ENCODE measurements around the gene CHST2.

CHST2 gene

GRCh38 chr3:143098032-143098764, 21.4 kb upstream of the CHST2 start:
- FAIRE-seq (no peak), DNase-seq (ENCODE audit: low spot score) (no peak)

- DNase-seq (ENCODE audit: low spot score) (no peak), FAIRE-seq (no peak)
Observed at GRCh38 chr3:143099210-143099609, 20.4 kb upstream of the CHST2 start.

- FAIRE-seq: no peak
- no peak for DNase-seq (ENCODE audit: low spot score)
Observed at GRCh38 chr3:143099690-143100089, 19.9 kb upstream of the CHST2 start.

GRCh38 chr3:143100451-143100850, 19.1 kb upstream of the CHST2 start:
- no peak for FAIRE-seq
- DNase-seq (ENCODE audit: low spot score): no peak

GRCh38 chr3:143101792-143102381, 17.7 kb upstream of the CHST2 start:
- FAIRE-seq (no peak), DNase-seq (ENCODE audit: low spot score) (no peak)

GRCh38 chr3:143103652-143104051, 15.9 kb upstream of the CHST2 start:
- no peak for FAIRE-seq

GRCh38 chr3:143105170-143105569, 14.4 kb upstream of the CHST2 start:
- FAIRE-seq: no peak
- DNase-seq (ENCODE audit: low spot score): no peak

More at GRCh38 chr3:143103652-143104051, 15.9 kb upstream of the CHST2 start:
- DNase-seq (ENCODE audit: low spot score): no peak

GRCh38 chr3:143109861-143110260, 9.7 kb upstream of the CHST2 start:
- FAIRE-seq: no peak
- no peak for DNase-seq (ENCODE audit: low spot score)

- DNase-seq (ENCODE audit: low spot score): no peak
- FAIRE-seq: no peak
Observed at GRCh38 chr3:143110371-143110770, 9.2 kb upstream of the CHST2 start.

GRCh38 chr3:143118630-143119008, 952 bp upstream of the CHST2 start:
- FAIRE-seq: no peak
- no peak for DNase-seq (ENCODE audit: low spot score)

- FAIRE-seq: no peak
- DNase-seq (ENCODE audit: low spot score): peak; percentile 38
Observed at GRCh38 chr3:143119974-143120715, 574 bp downstream of the CHST2 start.

- no peak for DNase-seq (ENCODE audit: low spot score)
Observed at GRCh38 chr3:143120716-143121240, 1.2 kb downstream of the CHST2 start.

GRCh38 chr3:143121241-143122088, 1.9 kb downstream of the CHST2 start:
- DNase-seq (ENCODE audit: low spot score): no peak
- no peak for FAIRE-seq

More at GRCh38 chr3:143120716-143121240, 1.2 kb downstream of the CHST2 start:
- FAIRE-seq: no peak

GRCh38 chr3:143122089-143122430, 2.5 kb downstream of the CHST2 start:
- no peak for FAIRE-seq

GRCh38 chr3:143122608-143123352, 3.2 kb downstream of the CHST2 start:
- DNase-seq (ENCODE audit: low spot score): no peak
- no peak for FAIRE-seq

More at GRCh38 chr3:143122089-143122430, 2.5 kb downstream of the CHST2 start:
- DNase-seq (ENCODE audit: low spot score): no peak

- DNase-seq (ENCODE audit: low spot score): no peak
- no peak for FAIRE-seq
Observed at GRCh38 chr3:143123353-143123984, 3.9 kb downstream of the CHST2 start.

- DNase-seq (ENCODE audit: low spot score) (no peak), FAIRE-seq (no peak)
Observed at GRCh38 chr3:143124601-143125520, 5.3 kb downstream of the CHST2 start.

- DNase-seq (ENCODE audit: low spot score) (no peak), FAIRE-seq (no peak)
Observed at GRCh38 chr3:143127801-143128200, 8.2 kb downstream of the CHST2 start.

Measured in urothelium cell line (cell line).